HT1080 (cell line): Measurements from ENCODE around the gene HES4. TPM values are rescaled to one million over a fixed set of nuclear protein-coding genes. Genes with fewer than 3 reads are reported as not detected.

Source experiments
- DNase-seq: peaks from one replicate; pipeline ENCODE4 v3.0.0-alpha.2; 2015; ENCODE audit warnings: low read depth
- small RNA-seq: library from RNA; depleted of rRNA; stranded (forward); fragments of <200 nt; gene quantifications from one replicate; pipeline ENCODE3, GENCODE V24; 2014
- total RNA-seq: library from RNA; depleted of rRNA; stranded (reverse); fragments of >200 nt; shearing (Covaris generic); gene quantifications from 2 replicates; pipeline ENCODE4 v1.2.3, GENCODE V29; 2014; rRNA removed

The HES4 gene
- total RNA-seq, 1 experiment from 2014 or later: 7.6 TPM

DNA sequence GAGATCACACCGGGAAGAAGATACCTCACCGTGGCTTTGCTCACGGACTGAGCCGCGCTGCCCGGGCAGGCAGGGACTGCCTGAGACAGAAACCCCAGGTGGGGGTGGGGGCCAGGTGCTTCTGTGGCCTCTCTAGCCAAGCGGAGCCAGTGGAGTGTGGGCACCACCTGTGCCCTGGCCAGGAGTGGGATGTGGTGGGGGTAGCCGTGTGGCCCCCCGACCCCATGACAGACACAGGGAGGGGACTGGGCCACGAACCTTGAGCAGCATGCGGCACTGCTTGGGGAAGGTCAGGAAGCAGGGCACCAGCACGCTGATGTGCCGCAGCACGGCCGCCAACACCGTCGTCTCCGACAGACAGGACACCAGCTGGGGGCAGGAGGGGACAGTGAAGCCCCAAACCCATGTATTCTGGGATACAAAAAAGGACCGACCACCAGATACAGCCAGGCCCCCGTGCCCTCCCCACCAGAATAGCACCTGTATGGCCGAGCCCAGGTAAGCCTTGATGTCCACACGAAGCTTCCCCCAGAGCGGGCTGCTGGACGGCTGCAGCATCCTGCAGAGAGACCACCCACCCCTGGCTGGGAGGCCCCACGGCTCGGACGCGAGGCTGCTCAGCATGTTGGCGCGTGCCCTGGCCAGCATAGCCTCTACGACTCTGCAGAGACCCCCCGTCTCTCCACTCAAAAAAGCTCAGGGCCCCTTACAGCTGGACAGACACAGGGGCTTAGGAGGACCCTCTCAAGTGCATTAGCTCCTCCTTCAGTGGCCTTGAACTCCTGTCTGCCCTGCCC lies 46.2 kb downstream of the HES4 start:
- no peak for DNase-seq

DNA sequence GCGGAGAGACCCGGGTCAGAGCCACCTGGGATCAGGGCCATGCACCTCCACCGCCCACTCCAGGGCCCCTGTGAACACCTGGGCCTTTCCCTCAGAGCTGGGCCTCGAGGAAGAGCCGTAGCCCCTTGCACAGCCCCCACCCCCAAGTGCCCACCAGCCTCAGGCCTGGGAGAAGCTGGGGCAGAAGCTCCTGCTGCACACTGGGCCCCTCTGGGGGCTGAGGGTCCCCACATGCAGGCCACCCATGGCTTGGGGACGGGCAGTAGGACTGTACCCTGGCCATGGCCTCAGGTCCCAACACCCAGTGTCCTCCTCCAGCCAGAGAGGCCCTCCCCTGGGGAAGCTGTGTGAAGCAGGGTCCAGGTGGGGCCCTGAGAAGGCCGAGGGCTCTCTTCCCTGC lies 47.3 kb downstream of the HES4 start:
- DNase-seq: no peak

DNA sequence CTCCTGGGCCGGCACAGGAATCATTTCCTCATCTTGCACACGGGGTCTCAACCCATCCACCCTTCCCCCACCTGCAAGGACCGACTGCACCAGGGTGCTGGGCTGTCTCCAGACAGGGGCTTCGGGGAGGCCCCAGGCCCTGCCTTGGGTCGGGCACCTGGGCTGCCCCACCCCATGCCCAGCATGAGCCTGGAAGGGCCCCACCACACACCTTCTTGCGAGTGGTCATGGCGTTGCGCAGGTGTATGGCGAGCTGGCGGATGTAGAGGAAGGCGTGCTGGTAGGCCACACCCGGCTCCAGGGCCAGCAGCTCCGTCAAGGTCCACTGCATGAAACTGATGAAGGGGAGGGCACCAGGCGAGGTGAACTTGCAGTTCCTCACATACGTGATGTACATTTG lies 47.7 kb downstream of the HES4 start:
- DNase-seq: no peak

DNA sequence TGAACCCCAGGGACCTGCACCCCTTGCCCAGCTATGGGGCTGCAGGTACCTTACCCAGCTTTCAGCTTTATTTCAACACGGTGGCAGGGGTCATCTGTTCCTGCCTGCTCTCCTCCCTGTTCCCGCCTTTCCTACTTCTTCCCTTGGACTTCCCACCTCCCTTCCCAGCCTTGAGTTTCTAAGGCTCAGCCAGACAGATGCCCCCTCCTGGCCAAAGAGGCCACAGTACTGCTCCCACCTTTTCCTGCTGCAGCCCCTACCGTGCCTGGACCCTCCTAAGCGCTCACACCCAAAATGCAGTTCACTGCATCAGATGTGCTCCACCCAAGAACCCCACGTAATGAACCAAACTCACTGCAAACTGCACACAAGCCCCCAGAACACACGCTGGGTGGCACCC lies 48.5 kb downstream of the HES4 start:
- no peak for DNase-seq

DNA sequence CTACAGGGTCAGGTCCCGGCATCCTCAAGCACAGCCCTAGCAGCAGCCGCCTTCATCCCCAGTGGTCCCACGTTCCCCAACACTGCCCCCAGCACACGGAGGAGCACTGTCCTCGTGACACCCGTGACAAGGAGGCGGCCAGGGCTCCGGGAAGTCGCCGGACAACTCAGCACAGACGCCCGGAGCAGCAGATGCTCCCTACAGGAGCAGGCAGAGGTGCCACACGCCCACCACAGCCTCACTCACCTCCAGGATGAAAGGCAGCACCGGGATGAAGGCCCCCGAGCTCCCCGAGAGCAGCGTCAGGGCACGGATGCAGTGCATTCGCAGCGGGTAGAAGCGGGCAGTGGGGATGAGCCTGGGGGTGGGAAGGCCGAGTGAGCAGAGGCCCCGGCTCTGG lies 49.0 kb downstream of the HES4 start:
- no peak for DNase-seq

DNA sequence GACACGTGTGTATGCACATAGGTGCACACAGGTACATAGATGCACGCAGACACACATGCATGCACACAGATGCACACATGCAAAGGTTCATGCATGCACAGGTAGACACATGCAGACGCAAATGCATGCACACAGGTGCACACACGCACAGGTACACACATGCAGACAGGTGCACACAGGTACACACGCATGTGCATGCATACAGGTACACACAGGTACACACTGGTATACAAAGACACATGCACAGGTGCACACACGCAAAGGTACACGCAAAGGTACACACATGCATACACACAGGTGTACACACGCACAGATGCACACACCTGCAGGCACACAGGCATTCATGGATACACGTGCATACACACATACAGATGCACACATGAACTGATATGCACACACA lies 49.6 kb downstream of the HES4 start:
- DNase-seq: no peak

Small RNA genes within 50 kb of the gene (small RNA-seq; reads per million reads assigned to genes)
- not detected for gene AL645608.3

Other genes with a start within 250 kb of the HES4 start
- 0.37 and 0.50 TPM in 2 replicates for gene SAMD11, start 76.2 kb downstream of the HES4 start, total RNA-seq
- 312 and 330 TPM in 2 replicates for gene NOC2L, start 40.8 kb downstream of the HES4 start, total RNA-seq
- 10.7 and 12.6 TPM in 2 replicates for gene KLHL17, start 39.5 kb downstream of the HES4 start, total RNA-seq
- gene PLEKHN1, start 33.6 kb downstream of the HES4 start, total RNA-seq: 2.5 and 3.3 TPM in 2 replicates
- 0.50 TPM in 1 of 2 replicates, not detected in the other for gene PERM1, start 18.0 kb downstream of the HES4 start, total RNA-seq
- 48.6 and 53.3 TPM in 2 replicates for gene ISG15, start 13.4 kb upstream of the HES4 start, total RNA-seq
- 89.9 and 101 TPM in 2 replicates for gene AGRN, start 20.0 kb upstream of the HES4 start, total RNA-seq
- gene RNF223, start 74.2 kb upstream of the HES4 start, total RNA-seq: not detected in 2 replicates
- gene C1orf159, start 116.0 kb upstream of the HES4 start, total RNA-seq: 17.8 and 19.8 TPM in 2 replicates
- gene TTLL10, start 173.8 kb upstream of the HES4 start, total RNA-seq: not detected in 2 replicates
- gene TNFRSF18, start 206.5 kb upstream of the HES4 start, total RNA-seq: not detected in 2 replicates
- gene TNFRSF4, start 214.1 kb upstream of the HES4 start, total RNA-seq: 0.88 TPM in 1 of 2 replicates, not detected in the other
- gene SDF4, start 231.9 kb upstream of the HES4 start, total RNA-seq: 110 and 119 TPM in 2 replicates
- gene B3GALT6, start 232.1 kb upstream of the HES4 start, total RNA-seq: 27.3 and 37.6 TPM in 2 replicates
- 0.40 and 1.5 TPM in 2 replicates for gene C1QTNF12, start 246.6 kb upstream of the HES4 start, total RNA-seq